Uterus (tissue), 4 donors: Measurements from ENCODE around the gene THSD8. TPM values are rescaled to one million over a fixed set of nuclear protein-coding genes. Genes with fewer than 3 reads are reported as not detected.

ENCODE experiments used
- DNase-seq, 2 donors: peaks; one replicate each; pipeline ENCODE4 v3.0.0-alpha.2; 2019 to 2020
- H3K27ac ChIP-seq, 2 donors: fragments of 200-600 bp; sonication (generic); 1 replicate in 1 of 2; 2 replicates in 1 of 2; pipeline ENCODE4 v1.5.1; 2016 to 2018
- H3K27me3 ChIP-seq, 2 donors: fragments of 200-600 bp; sonication (generic); one replicate each; pipeline ENCODE4 v1.5.1; 2018 to 2019; ENCODE audit warnings: control low read depth in 1 of 2
- H3K36me3 ChIP-seq, 2 donors: fragments of 200-600 bp; sonication (generic); one replicate each; pipeline ENCODE4 v1.5.1; 2019; ENCODE audit warnings: control low read depth in 1 of 2
- H3K4me1 ChIP-seq, 2 donors: fragments of 200-600 bp; sonication (generic); one replicate each; pipeline ENCODE4 v1.5.1; 2018 to 2019; ENCODE audit warnings: control low read depth in 1 of 2
- H3K4me3 ChIP-seq, 2 donors: fragments of 200-600 bp; sonication (generic); 1 replicate in 1 of 2; 2 replicates in 1 of 2; pipeline ENCODE4 v1.5.1; 2018 to 2019; ENCODE audit warnings: mild to moderate bottlenecking in 1 of 2
- H3K9me3 ChIP-seq, 2 donors: fragments of 200-600 bp; sonication (generic); one replicate each; pipeline ENCODE4 v1.5.1; 2019; ENCODE audit warnings: control low read depth in 1 of 2
- CTCF ChIP-seq, 4 experiments: fragments of 200-600 bp in 2 of 4; fragments of 450-650 bp in 2 of 4; sonication (generic) in 2 of 4; IDR thresholded peaks; one replicate each; pipeline ENCODE4 v1.5.1; 2016 to 2019; ENCODE audit warnings: antibody characterized with exemption in 4 of 4, mild to moderate bottlenecking in 2 of 4, moderate library complexity in 1 of 4
- POLR2A ChIP-seq, 2 donors: fragments of 450-650 bp; IDR thresholded peaks; one replicate each; pipeline ENCODE4 v1.6.1; 2016; ENCODE audit warnings: antibody characterized with exemption in 2 of 2, mild to moderate bottlenecking in 1 of 2, moderate library complexity in 1 of 2
- intact Hi-C: fragments of 100-400 bp; cut with DNase I; formaldehyde crosslinking; loops from one replicate; pipeline ENCODE4 v1.15.1; 2023; ENCODE audit warnings: low total_unique reads
- total RNA-seq, 4 donors: library from RNA; depleted of rRNA in 3 of 4; stranded (reverse); fragments of >200 nt in 3 of 4; gene quantifications; one replicate each; pipeline versions ENCODE4 v1.1.0 to v1.2.4, GENCODE V29; 2014 to 2023
- donor health status: DM: yes; HTN: yes; CAD: no.

THSD8 gene
- total RNA-seq, 4 donors from 2014 or later: 4.1 TPM; not detected in 3

GRCh38 chr19:12800923-12801465 is 875 bp upstream of the THSD8 start:
- Histone ChIP-seq H3K27ac (peak overlapping the region; percentile 56 to 86), H3K4me3 (peak overlapping the region; percentile 55 to 84), H3K36me3 (no peaks in the 10 kb centered on the region), H3K27me3 (no peaks in the 10 kb centered on the region), H3K4me1 (peaks cover 0 to 8% of the 10 kb centered on the region in 2 donors), H3K9me3 (no peaks in the 10 kb centered on the region)
- intact Hi-C loops: loop anchor here (5.0 kb wide), 1 partner anchor 34 kb away; no protein-coding TSS in a partner anchor
- TF ChIP-seq CTCF (IDR thresholded peaks at IDR 0.05) (no peak), POLR2A (IDR thresholded peaks at IDR 0.05) (no peak)
- DNase-seq: no peak

GRCh38 chr19:12802267-12803106 is 618 bp downstream of the THSD8 start:
- Histone ChIP-seq H3K4me1 (peaks cover 0 to 15% of the 10 kb centered on the region in 2 donors), H3K27ac (peak overlapping the region; percentile 56 to 86), H3K9me3 (no peaks in the 10 kb centered on the region), H3K27me3 (no peaks in the 10 kb centered on the region), H3K4me3 (peak overlapping the region; percentile 55 to 84), H3K36me3 (no peaks in the 10 kb centered on the region)
- TF ChIP-seq CTCF (IDR thresholded peaks at IDR 0.05) (no peak), POLR2A (IDR thresholded peaks at IDR 0.05) (no peak)
- DNase-seq: no peak
- intact Hi-C loops: loop anchor here (5.0 kb wide), 1 partner anchor 35 kb away; no protein-coding TSS in a partner anchor

- no peak for DNase-seq
- Histone ChIP-seq H3K4me3 (no peak overlapping the region), H3K36me3 (no peaks in the 10 kb centered on the region), H3K9me3 (no peaks in the 10 kb centered on the region), H3K27me3 (no peaks in the 10 kb centered on the region), H3K4me1 (peaks cover 0 to 15% of the 10 kb centered on the region in 2 donors), H3K27ac (no peak overlapping the region)
- intact Hi-C loops: loop anchor here (5.0 kb wide), 1 partner anchor 37 kb away; no protein-coding TSS in a partner anchor
- TF ChIP-seq CTCF (IDR thresholded peaks at IDR 0.05) (no peak), POLR2A (IDR thresholded peaks at IDR 0.05) (no peak)
Observed at GRCh38 chr19:12804051-12804450, 2.2 kb downstream of the THSD8 start.

- Histone ChIP-seq H3K27ac (peak within 1 kb of the TSS; percentile 57 to 68), H3K4me3 (peak within 1 kb of the TSS; percentile 43 to 54), H3K9me3 (no peaks in the 10 kb centered on the region), H3K27me3 (no peaks in the 10 kb centered on the region), H3K4me1 (peaks cover 0 to 6% of the 10 kb centered on the region in 2 donors), H3K36me3 (no peaks in the 10 kb centered on the region)
- TF ChIP-seq POLR2A (IDR thresholded peaks at IDR 0.05): peak in 1 of 2 donors; percentile 42
- peak in 1 of 4 experiments; percentile 13 for TF ChIP-seq CTCF (IDR thresholded peaks at IDR 0.05)
- peak; percentile 85 to 90 for DNase-seq
- intact Hi-C loops: no loop called here
Observed at GRCh38 chr19:12806242-12807081, 4.6 kb downstream of the THSD8 start, which contains the start of gene RNASEH2A. TSS of gene RNASEH2A (plus strand) at chr19:12806584. CDS start at chr19:12806674, 90 bp downstream.
